H1 (cell line): ENCODE measurements around the gene BCAS1. TPM values are rescaled to one million over a fixed set of nuclear protein-coding genes. Genes with fewer than 3 reads are reported as not detected.

Source experiments
- CTCF ChIA-PET: fragments of 300-600 bp; sonication (Branson Sonifier 250); formaldehyde crosslinking; loops from one replicate; lab custom pipeline; 2021; ENCODE audit not compliant: partially characterized antibody; lab: Charles Lee
- POLR2A ChIA-PET: fragments of 300-600 bp; sonication (Branson Sonifier 250); formaldehyde crosslinking; loops from one replicate; lab custom pipeline; 2021; ENCODE audit warnings: inconsistent platforms; ENCODE audit not compliant: partially characterized antibody; lab: Charles Lee
- DNase-seq, 2 experiments: peaks; one replicate each; pipeline versions ENCODE4 v3.0.0 to v3.0.0-alpha.2; 2010 to 2022; ENCODE audit warnings: low spot score in 2 of 2, low read depth in 1 of 2, mixed read lengths in 1 of 2
- FAIRE-seq: peaks from 2 replicates; lab custom pipeline; 2011; peaks lifted over from hg19 to GRCh38; lab: Jason Lieb, UNC
- H2AFZ ChIP-seq: 2 replicates; pipeline ENCODE4 v1.8.1; 2012; ENCODE audit warnings: low read length, inconsistent platforms
- H2AK5ac ChIP-seq: 2 replicates; pipeline ENCODE4 v1.6.1; 2013; ENCODE audit warnings: low read depth, low read length
- H2BK120ac ChIP-seq: replicated peaks from 2 replicates; pipeline ENCODE3; 2013; ENCODE audit warnings: low read depth, low read length, inconsistent platforms
- H2BK12ac ChIP-seq: 2 replicates; pipeline ENCODE4 v1.6.1; 2013; ENCODE audit warnings: low read depth, low read length
- H2BK15ac ChIP-seq: 2 replicates; pipeline ENCODE4 v1.6.1; 2013; ENCODE audit warnings: low read length
- H2BK20ac ChIP-seq: 2 replicates; pipeline ENCODE4 v1.6.1; 2013; ENCODE audit warnings: low read length
- H2BK5ac ChIP-seq: 2 replicates; pipeline ENCODE4 v1.6.1; 2013; ENCODE audit warnings: low read depth, low read length
- H3K14ac ChIP-seq: 2 replicates; pipeline ENCODE4 v1.6.1; 2013; ENCODE audit warnings: inconsistent platforms; ENCODE audit not compliant: insufficient read length
- H3K18ac ChIP-seq: 2 replicates; pipeline ENCODE4 v1.6.1; 2013; ENCODE audit warnings: low read length; ENCODE audit errors: extremely low read depth
- H3K23ac ChIP-seq: 2 replicates; pipeline ENCODE4 v1.6.1; 2013; ENCODE audit warnings: inconsistent platforms; ENCODE audit not compliant: insufficient read length
- H3K23me2 ChIP-seq: 2 replicates; pipeline ENCODE4 v1.6.1; 2013; ENCODE audit warnings: low read depth, low read length
- H3K27ac ChIP-seq: 2 replicates; pipeline ENCODE4 v1.6.1; 2011; ENCODE audit warnings: low read depth, low read length, inconsistent platforms
- H3K27me3 ChIP-seq, 4 experiments: replicated peaks in 1 of 4; 1 replicate in 1 of 4; 2 replicates in 3 of 4; pipeline versions ENCODE4 v1.6.1 to v1.8.1; 2011 to 2013; ENCODE audit warnings: low read length in 3 of 4, mild to moderate bottlenecking in 3 of 4, inconsistent platforms in 2 of 4, mixed read lengths in 2 of 4, moderate library complexity in 1 of 4; ENCODE audit not compliant: control insufficient read depth in 3 of 4, insufficient read depth in 3 of 4; ENCODE audit errors: extremely low read depth in 1 of 4
- H3K36me3 ChIP-seq, 4 experiments: 2 replicates each; pipeline versions ENCODE4 v1.6.1 to v1.8.1; 2011 to 2013; ENCODE audit warnings: mild to moderate bottlenecking in 4 of 4, low read length in 3 of 4, moderate library complexity in 2 of 4, control low read depth in 1 of 4, inconsistent platforms in 1 of 4; ENCODE audit not compliant: insufficient read depth in 4 of 4, control insufficient read depth in 2 of 4
- H3K4ac ChIP-seq: replicated peaks from 2 replicates; pipeline ENCODE3; 2013; ENCODE audit warnings: low read length, low read depth, mixed read lengths, inconsistent platforms; ENCODE audit not compliant: insufficient read length
- H3K4me1 ChIP-seq, 4 experiments: replicated peaks in 1 of 4; 1 replicate in 1 of 4; 2 replicates in 3 of 4; pipeline versions ENCODE4 v1.6.1 to v1.8.1; 2011 to 2013; ENCODE audit warnings: low read length in 3 of 4, inconsistent platforms in 2 of 4, mixed read lengths in 1 of 4; ENCODE audit not compliant: insufficient read depth in 4 of 4, control insufficient read depth in 3 of 4
- H3K4me2 ChIP-seq, 2 experiments: 2 replicates each; pipeline versions ENCODE4 v1.6.1 to v1.8.1; 2011 to 2013; ENCODE audit warnings: low read depth in 2 of 2, low read length in 2 of 2, control low read depth in 1 of 2, inconsistent platforms in 1 of 2, mild to moderate bottlenecking in 1 of 2; ENCODE audit not compliant: insufficient read depth in 1 of 2
- H3K4me3 ChIP-seq, 4 experiments: fragments of 200-600, 300-600 bp in 1 of 4; sonication (generic), shearing (Covaris generic), sonication (Bioruptor Twin) in 1 of 4; 2 replicates each; pipeline versions ENCODE4 v1.5.1 to v1.8.1; 2011 to 2016; ENCODE audit warnings: low read length in 4 of 4, low read depth in 3 of 4, control low read depth in 2 of 4, inconsistent platforms in 2 of 4, mild to moderate bottlenecking in 2 of 4, mixed read lengths in 1 of 4, moderate library complexity in 1 of 4; ENCODE audit not compliant: insufficient read depth in 2 of 4; ENCODE audit errors: extremely low read depth in 1 of 4
- H3K56ac ChIP-seq: replicated peaks from 2 replicates; pipeline ENCODE3; 2013; ENCODE audit warnings: low read depth, mild to moderate bottlenecking, mixed read lengths, low read length, inconsistent platforms; ENCODE audit not compliant: insufficient read length
- H3K79me1 ChIP-seq: 2 replicates; pipeline ENCODE4 v1.6.1; 2013; ENCODE audit warnings: low read depth, low read length, control low read depth
- H3K79me2 ChIP-seq, 2 experiments: 2 replicates each; pipeline versions ENCODE4 v1.6.1 to v1.8.1; 2012 to 2013; ENCODE audit warnings: low read length in 2 of 2, mild to moderate bottlenecking in 2 of 2, inconsistent platforms in 1 of 2; ENCODE audit not compliant: insufficient read depth in 2 of 2, control insufficient read depth in 1 of 2
- H3K9ac ChIP-seq, 4 experiments: replicated peaks in 1 of 4; 1 replicate in 1 of 4; 2 replicates in 3 of 4; pipeline versions ENCODE4 v1.6.1 to v1.8.1; 2011 to 2013; ENCODE audit warnings: low read depth in 3 of 4, low read length in 3 of 4, control low read depth in 2 of 4, mild to moderate bottlenecking in 2 of 4, moderate library complexity in 2 of 4, inconsistent platforms in 1 of 4; ENCODE audit errors: extremely low read depth in 1 of 4
- H3K9me3 ChIP-seq, 2 experiments: 2 replicates each; pipeline versions ENCODE4 v1.6.1 to v1.8.1; 2012 to 2013; ENCODE audit warnings: mild to moderate bottlenecking in 2 of 2, moderate library complexity in 2 of 2, control low read depth in 1 of 2, inconsistent platforms in 1 of 2, low read depth in 1 of 2, low read length in 1 of 2, mixed read lengths in 1 of 2; ENCODE audit not compliant: insufficient read depth in 2 of 2
- H4K20me1 ChIP-seq, 2 experiments: replicated peaks in 1 of 2; 2 replicates each; pipeline versions ENCODE3 to v1.8.1; 2011 to 2013; ENCODE audit warnings: inconsistent platforms in 2 of 2, low read length in 2 of 2, mild to moderate bottlenecking in 1 of 2; ENCODE audit not compliant: insufficient read depth in 2 of 2, control insufficient read depth in 1 of 2
- H4K5ac ChIP-seq: 2 replicates; pipeline ENCODE4 v1.6.1; 2013; ENCODE audit warnings: low read length, low read depth, mixed read lengths, inconsistent platforms; ENCODE audit not compliant: insufficient read length
- H4K8ac ChIP-seq: 2 replicates; pipeline ENCODE4 v1.8.0; 2013; ENCODE audit warnings: mild to moderate bottlenecking, moderate library complexity, low read length, inconsistent platforms; ENCODE audit not compliant: insufficient read depth; ENCODE audit errors: extremely low read depth
- H4K91ac ChIP-seq: replicated peaks from 2 replicates; pipeline ENCODE3; 2013; ENCODE audit warnings: low read length, mixed read lengths, inconsistent platforms; ENCODE audit not compliant: insufficient read length
- BACH1 ChIP-seq: IDR thresholded peaks from 2 replicates; pipeline ENCODE4 v1.6.1; 2012; ENCODE audit warnings: low read length, improper control_type of control experiment
- CTBP2 ChIP-seq: IDR thresholded peaks from 2 replicates; pipeline ENCODE4 v1.7.0; 2011; ENCODE audit warnings: borderline replicate concordance, mild to moderate bottlenecking, moderate library complexity, mixed read lengths, low read length; ENCODE audit not compliant: insufficient read depth, insufficient read length
- EGR1 ChIP-seq: IDR thresholded peaks from 2 replicates; pipeline ENCODE4 v1.6.1; 2011; ENCODE audit warnings: low read depth, low read length, borderline replicate concordance
- NRF1 ChIP-seq: IDR thresholded peaks from 2 replicates; pipeline ENCODE4 v1.6.1; 2011; ENCODE audit warnings: mild to moderate bottlenecking, low read depth, low read length, improper control_type of control experiment
- WGBS, 2 experiments: shearing (Covaris generic) in 1 of 2; methylation state at CpG; one replicate each; pipeline versions ENCODE4 v1.1.6 to v1.1.7; 2013 to 2015; ENCODE audit warnings: low lambda C conversion rate in 2 of 2, mixed read lengths in 2 of 2, inconsistent platforms in 1 of 2, low coverage in 1 of 2, missing lambda C conversion rate in 1 of 2; ENCODE audit not compliant: insufficient replicate concordance in 2 of 2, insufficient coverage in 1 of 2, insufficient read length in 1 of 2; ENCODE audit errors: extremely low coverage in 1 of 2, missing lambda C conversion rate in 1 of 2; 5-methylcytosine and 5-hydroxymethylcytosine counted together
- polyA plus RNA-seq, 7 experiments: library from polyadenylated mRNA; depleted of rRNA in 3 of 7; stranded (reverse) in 5 of 7; unstranded in 2 of 7; fragments of >200 nt in 5 of 7; fragments of 200-250 nt in 2 of 7; gene quantifications; 1 replicate in 5 of 7; 2 replicates in 1 of 7; 4 replicates in 1 of 7; pipeline versions ENCODE4 v1.2.1 to v1.2.3, GENCODE V29; 2011 to 2013; ENCODE audit warnings: missing spikeins in 2 of 7, mixed read lengths in 2 of 7
- total RNA-seq: library from RNA; stranded (reverse); fragmentation: NEBNext Ultra II Directional; extraction: Animal tissue kit (Norgen Biotek cat#: 25700); gene quantifications from 2 replicates; pipeline ENCODE4 v1.2.1, GENCODE V29; 2021

BCAS1 gene
- total and polyA plus RNA-seq, 2 of the 8 experiments (the other 6 are each of a cell fraction or from before 2014, with no cell fraction given): 0.06 to 0.19 TPM

- no peak for TF ChIP-seq NRF1
- TF ChIP-seq BACH1: no peak
- no peak for TF ChIP-seq CTBP2
- no peak for TF ChIP-seq EGR1
- ChIA-PET POLR2A (no interaction called here), CTCF (interaction anchor here (0.7 to 2.0 kb wide), 3 partner anchors 16 to 117 kb away, joined by 3 to 11 read pairs (median 3); no protein-coding TSS in a partner anchor)
- no peak overlapping the region for H2BK20ac ChIP-seq
- H4K5ac ChIP-seq: no peak overlapping the region
- no peaks in the 10 kb centered on the region for H3K9me3 ChIP-seq
- FAIRE-seq (no peak), DNase-seq (no peak)
- H2BK15ac ChIP-seq: no peak overlapping the region
- H3K27ac ChIP-seq: no peak overlapping the region
- WGBS, 2 experiments: 85% methylated on average over 7 of the region's 7 CpGs; no CpG with 5 or more reads in 1 of the 2 experiments
- no peak overlapping the region for H2AK5ac ChIP-seq
- H3K4me2 ChIP-seq: no peak overlapping the region
- no peaks in the 10 kb centered on the region for H3K36me3 ChIP-seq
- H2BK120ac ChIP-seq: no peak overlapping the region
- H4K8ac ChIP-seq: no peak overlapping the region
- no peaks in the 10 kb centered on the region for H3K79me1 ChIP-seq
- no peak overlapping the region for H3K14ac ChIP-seq
- no peaks in the 10 kb centered on the region for H4K20me1 ChIP-seq
- H3K79me2 ChIP-seq: no peaks in the 10 kb centered on the region
- H3K23me2 ChIP-seq: no peaks in the 10 kb centered on the region
- H3K4me1 ChIP-seq: no peaks in the 10 kb centered on the region
- H3K56ac ChIP-seq: no peak overlapping the region
- no peak overlapping the region for H2BK5ac ChIP-seq
- no peak overlapping the region for H2BK12ac ChIP-seq
- H3K4ac ChIP-seq: no peak overlapping the region
- no peaks in the 10 kb centered on the region for H3K27me3 ChIP-seq
- H3K18ac ChIP-seq: no peak overlapping the region
- no peak overlapping the region for H2AFZ ChIP-seq
- H3K23ac ChIP-seq: no peak overlapping the region
- no peak overlapping the region for H3K4me3 ChIP-seq
- no peak overlapping the region for H4K91ac ChIP-seq
- H3K9ac ChIP-seq: no peak overlapping the region
Measured at GRCh38 chr20:54078296-54078984, 8.0 kb upstream of the BCAS1 start.
